NCI-H1105 (cell line): ENCODE data around the gene GPATCH1.
"Not testable (repeated sequence)": the region's sequence is repeated elsewhere in the genome, so short reads cannot be mapped to it uniquely, and the experiment has no call there.

ENCODE experiments used
- DNase-seq: peaks from one replicate; lab custom pipeline; 2025; lab: John Stamatoyannopoulos, UW

Gene GPATCH1

GRCh38 chr19:33159149-33159548 is 78.2 kb downstream of the GPATCH1 start:
- no peak for DNase-seq

DNA sequence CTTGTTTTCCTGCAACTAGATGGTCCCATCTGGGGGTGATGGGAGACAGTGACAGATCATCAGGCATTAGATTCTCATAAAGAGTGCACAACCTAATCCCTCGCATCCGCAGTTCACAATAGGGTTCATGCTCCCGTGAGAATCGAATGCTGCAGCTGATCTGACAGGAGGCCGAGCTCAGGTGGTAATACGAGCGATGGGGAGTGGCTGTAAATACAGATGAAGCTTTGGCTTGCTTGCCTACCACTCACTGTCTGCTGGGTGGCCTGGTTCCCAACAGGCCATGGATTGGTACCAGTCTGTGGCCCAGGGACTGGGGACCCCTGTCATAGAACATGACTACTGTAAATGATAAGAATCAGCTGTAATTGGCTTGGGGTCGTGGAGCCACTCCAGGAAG is 78.9 kb downstream of the GPATCH1 start:
- DNase-seq, result no peak

- DNase-seq, result no peak
These were observed 80.2 kb downstream of the GPATCH1 start for GRCh38 chr19:33161201-33161600.

DNA sequence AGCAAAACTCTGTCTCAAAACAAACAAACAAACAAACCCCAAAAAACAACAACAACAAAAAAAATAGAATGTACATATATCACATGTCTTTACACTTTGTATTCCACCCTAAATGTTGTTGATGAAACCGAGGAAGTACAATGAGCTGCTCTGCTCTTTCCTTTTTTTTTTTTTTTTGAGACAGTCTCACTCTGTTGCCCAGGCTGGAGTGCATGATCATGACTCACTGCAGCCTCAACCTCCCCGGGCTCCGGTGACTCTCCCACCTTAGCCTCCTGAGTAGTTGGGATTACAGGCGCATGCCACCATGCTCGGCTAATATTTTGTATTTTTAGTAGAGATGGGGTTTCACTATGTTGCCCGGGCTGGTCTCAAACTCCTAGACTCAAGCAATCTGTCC is 82.5 kb downstream of the GPATCH1 start:
- DNase-seq, result no peak

GRCh38 chr19:33166037-33166436 is 85.1 kb downstream of the GPATCH1 start:
- DNase-seq, result not testable (repeated sequence)

DNA sequence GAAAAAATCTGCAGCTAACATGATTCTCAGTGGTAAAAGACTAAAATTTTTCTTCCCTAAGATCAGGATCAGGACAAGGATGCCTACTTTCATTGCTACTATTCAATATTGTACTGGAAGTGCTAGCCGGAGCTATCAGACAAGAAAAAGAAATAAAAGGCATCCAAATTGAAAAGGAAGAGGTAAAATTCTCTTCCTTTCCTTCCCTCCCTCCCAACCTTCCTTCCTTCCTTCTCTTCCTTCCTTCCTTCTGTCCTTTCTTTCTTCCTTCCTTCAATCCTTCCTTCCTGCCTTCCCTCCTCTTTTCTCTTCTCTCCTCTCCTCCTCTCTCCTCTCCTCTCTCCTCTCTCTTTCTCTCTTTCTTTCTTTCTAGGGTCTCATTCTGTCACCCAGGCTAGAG is 86.5 kb downstream of the GPATCH1 start:
- DNase-seq, result no peak

DNA sequence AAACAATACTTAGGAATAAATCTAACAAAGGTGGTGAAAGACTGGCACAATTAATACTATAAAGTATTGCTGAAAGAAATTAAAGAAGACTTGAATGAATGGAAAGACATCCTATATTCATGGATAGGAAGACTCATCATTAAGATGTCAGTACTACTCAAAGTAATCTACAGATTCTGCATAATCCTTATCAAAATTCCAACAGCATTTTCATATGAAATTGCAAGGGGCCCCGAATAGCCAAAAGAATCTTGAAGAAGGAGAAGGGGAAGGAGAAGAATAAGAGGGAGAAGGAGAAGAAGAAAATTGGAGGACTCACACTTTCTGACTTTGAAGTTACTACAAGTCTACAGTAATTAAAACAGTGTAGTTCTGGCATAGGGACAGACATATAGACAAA is 87.5 kb downstream of the GPATCH1 start:
- no peak for DNase-seq

DNA sequence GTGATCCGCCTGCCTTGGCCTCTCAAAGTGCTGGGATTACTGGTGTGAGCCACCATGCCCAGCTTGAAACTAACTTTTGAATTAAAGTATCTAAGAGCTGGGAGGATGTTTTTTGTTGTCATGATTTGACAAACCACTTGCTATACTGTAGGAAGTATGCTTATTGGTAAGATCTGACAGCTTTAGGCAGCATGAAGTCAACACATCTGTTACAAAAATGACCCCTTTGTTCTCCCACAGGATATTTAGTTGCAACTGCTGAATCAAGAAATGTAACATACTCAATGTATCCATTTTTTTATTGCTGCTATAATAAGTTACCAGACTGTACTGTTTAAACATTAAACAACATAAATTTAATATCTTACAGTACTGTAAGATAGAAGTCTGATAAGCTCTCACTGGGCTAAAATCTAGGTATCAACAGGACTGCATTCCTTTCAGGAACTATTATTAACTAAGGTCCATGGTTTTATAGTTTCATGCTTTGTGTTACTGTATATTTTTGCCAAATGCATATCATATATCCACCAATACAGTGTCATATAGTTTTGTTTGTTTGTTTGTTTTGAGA is 90.3 kb downstream of the GPATCH1 start:
- no peak for DNase-seq

GRCh38 chr19:33171916-33172359 is 91.0 kb downstream of the GPATCH1 start:
- no peak for DNase-seq

- no peak for DNase-seq
These were observed 93.2 kb downstream of the GPATCH1 start for GRCh38 chr19:33174186-33174585.

GRCh38 chr19:33175156-33175782 is 94.3 kb downstream of the GPATCH1 start:
- no peak for DNase-seq

DNA sequence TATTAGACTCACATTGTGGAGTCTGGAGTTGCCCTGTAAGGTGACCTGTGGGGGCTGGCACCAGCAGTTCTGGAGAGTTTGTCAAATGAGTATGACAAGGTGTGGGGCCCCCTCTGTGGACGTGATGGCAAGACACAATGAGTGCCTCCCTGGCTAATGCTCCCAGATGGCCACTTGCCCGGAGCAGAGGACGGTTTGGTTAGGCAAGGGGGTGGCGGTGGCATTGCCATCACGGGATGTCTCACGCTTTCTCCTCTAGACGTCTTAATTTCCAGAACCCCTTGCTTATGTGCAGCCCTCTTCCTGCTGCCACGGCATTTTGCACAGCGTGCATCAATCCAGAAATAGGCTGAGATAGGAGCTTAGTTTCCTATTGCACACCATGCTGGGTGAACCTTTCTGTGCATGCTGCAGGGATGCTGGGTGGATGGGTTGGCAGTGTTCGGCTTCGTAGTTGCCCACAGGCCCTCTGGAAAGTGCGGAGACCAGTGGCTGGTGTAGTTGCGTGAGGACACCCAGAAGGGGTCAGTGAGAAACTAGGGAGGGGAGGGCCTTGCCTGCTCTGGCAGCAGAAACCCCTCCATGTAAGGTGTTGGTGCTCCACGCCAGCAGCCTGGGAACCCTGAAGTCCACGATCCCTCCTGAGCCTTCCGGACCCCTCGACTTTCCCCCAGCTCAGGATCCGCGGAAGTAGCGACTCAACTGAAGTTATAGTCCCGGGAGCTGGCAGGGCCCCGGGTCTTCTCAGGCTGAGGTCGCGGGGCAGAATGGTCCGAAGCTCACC is 95.1 kb downstream of the GPATCH1 start:
- no peak for DNase-seq

GRCh38 chr19:33176670-33177416 is 95.9 kb downstream of the GPATCH1 start:
- DNase-seq, result peak; percentile 98

DNA sequence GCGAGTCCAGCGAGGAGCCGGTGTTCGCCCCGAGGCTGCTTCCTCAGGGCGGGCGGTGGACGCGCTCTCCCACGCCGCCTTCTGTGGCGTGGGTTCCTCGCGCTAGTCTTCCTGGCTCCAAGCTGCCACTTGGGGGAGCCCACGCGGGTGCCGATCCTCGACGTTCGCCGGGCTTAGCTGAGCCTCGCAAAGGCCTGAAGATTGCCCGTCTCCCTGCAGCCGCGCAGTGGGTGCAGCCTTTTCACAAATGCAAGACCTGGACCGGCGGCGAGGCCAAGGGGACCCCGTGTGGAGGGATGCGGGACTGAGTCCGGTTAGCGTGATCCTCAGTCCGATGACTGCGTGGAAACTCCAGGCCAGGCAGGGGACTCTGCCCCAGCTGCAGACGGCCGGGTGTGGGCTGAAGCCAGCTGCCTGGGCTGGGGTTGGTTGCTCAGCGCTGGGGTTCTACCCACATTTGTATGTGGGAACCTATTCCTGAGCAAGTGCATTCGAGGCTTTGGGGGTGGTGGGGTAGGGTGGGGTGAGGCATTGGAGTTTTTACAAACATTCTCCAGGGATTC is 96.5 kb downstream of the GPATCH1 start:
- peak; percentile 45 for DNase-seq
